Loucy (cell line): ENCODE measurements around the gene C22orf42.

Experiments used
- EZH2phosphoT487 ChIP-seq: fragments of 200-600 bp; IDR thresholded peaks from 2 replicates; pipeline ENCODE4 v1.6.1; 2018; ENCODE audit warnings: antibody characterized with exemption, mild to moderate bottlenecking, moderate library complexity, borderline replicate concordance
- TF ChIP-seq, protein P1 (sequence below): fragments of 200-600 bp; sonication (generic); conservative IDR thresholded peaks from 2 replicates; pipeline ENCODE4 v1.5.1; 2014; ENCODE audit warnings: mild to moderate bottlenecking, antibody characterized with exemption, low read length

DNA sequence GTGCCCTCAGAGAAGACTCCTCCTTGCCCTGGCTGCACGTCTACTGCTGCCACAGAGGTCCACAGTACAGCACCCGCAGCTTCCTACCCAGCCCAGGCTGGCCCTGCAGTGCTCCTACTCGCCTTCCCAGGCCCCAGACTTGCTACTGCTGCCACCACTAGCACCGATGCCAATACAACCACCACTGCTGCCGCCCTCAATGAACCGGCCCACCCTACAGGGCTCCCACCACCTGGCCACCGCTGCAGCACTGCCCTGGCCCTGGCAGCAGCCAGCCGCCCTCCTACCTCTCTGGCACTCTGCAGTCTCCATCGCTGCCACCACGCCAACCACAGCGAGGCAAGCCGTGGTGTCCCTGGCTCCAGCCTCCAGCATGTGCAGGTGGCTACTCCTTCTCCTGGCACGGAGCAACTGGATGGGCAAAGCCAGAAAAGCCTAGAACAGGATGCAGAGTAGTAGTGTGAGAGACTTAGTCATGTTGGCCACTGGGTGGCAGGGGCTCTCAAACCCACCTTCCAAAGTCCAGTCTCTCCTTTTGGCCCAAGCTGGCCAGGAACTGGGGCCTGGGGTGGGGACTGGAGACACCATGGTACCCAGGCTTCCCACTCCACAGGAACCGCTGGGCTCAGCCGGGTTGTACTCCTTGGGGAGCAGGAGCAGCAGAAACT, 39.4 kb downstream of the C22orf42 start:
- TF ChIP-seq, protein P1, sequence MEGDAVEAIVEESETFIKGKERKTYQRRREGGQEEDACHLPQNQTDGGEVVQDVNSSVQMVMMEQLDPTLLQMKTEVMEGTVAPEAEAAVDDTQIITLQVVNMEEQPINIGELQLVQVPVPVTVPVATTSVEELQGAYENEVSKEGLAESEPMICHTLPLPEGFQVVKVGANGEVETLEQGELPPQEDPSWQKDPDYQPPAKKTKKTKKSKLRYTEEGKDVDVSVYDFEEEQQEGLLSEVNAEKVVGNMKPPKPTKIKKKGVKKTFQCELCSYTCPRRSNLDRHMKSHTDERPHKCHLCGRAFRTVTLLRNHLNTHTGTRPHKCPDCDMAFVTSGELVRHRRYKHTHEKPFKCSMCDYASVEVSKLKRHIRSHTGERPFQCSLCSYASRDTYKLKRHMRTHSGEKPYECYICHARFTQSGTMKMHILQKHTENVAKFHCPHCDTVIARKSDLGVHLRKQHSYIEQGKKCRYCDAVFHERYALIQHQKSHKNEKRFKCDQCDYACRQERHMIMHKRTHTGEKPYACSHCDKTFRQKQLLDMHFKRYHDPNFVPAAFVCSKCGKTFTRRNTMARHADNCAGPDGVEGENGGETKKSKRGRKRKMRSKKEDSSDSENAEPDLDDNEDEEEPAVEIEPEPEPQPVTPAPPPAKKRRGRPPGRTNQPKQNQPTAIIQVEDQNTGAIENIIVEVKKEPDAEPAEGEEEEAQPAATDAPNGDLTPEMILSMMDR: no peak
- no peak for TF ChIP-seq EZH2phosphoT487
